IMR-90 (cell line): ENCODE data around the gene PARP14. TPM values are rescaled to one million over a fixed set of nuclear protein-coding genes. Genes with fewer than 3 reads are reported as not detected.

Source experiments
- ATAC-seq: fragments of 200-7000 bp; cut with Tn5 transposase; 2 replicates; pipeline ENCODE4 v1.9.1; 2020; ENCODE audit warnings: low read depth, mild to moderate bottlenecking, moderate library complexity
- BruUV-seq: library from RNA; stranded (reverse); fragments of 400-500 nt; replicated peaks from 2 replicates; lab custom pipeline; 2021; lab: Mats Ljungman, UMichigan
- CTCF ChIA-PET: fragments of 300-600 bp; formaldehyde crosslinking; extraction: SDS; loops from one replicate; lab custom pipeline; 2021; ENCODE audit warnings: antibody characterized with exemption; lab: Yijun Ruan, JAX
- POLR2A ChIA-PET: fragments of 300-600 bp; sonication (Branson Sonifier 250); formaldehyde crosslinking; loops from one replicate; lab custom pipeline; 2022; ENCODE audit warnings: antibody characterized with exemption; ENCODE audit not compliant: unreplicated experiment; lab: Charles Lee
- DNase-seq: peaks from one replicate; pipeline ENCODE4 v3.0.0; 2013
- H2AFZ ChIP-seq: replicated peaks from 2 replicates; pipeline ENCODE3; 2013; ENCODE audit warnings: low read length, mild to moderate bottlenecking; ENCODE audit not compliant: poor library complexity
- H2AK5ac ChIP-seq: 2 replicates; pipeline ENCODE4 v1.6.1; 2013; ENCODE audit warnings: low read depth, low read length, inconsistent platforms
- H2AK9ac ChIP-seq: replicated peaks from 2 replicates; pipeline ENCODE3; 2013; ENCODE audit warnings: mild to moderate bottlenecking, low read depth, low read length, moderate library complexity; ENCODE audit not compliant: poor library complexity
- H2BK120ac ChIP-seq: 2 replicates; pipeline ENCODE4 v1.6.1; 2013; ENCODE audit warnings: low read depth, low read length, inconsistent platforms
- H2BK15ac ChIP-seq: 3 replicates; pipeline ENCODE4 v1.6.1; 2013; ENCODE audit warnings: low read depth, low read length, inconsistent platforms
- H2BK20ac ChIP-seq: 2 replicates; pipeline ENCODE4 v1.6.1; 2013; ENCODE audit warnings: low read depth, mild to moderate bottlenecking, inconsistent platforms, low read length, moderate library complexity
- H2BK5ac ChIP-seq: 2 replicates; pipeline ENCODE4 v1.6.1; 2013; ENCODE audit warnings: mild to moderate bottlenecking, low read depth, low read length, inconsistent platforms; ENCODE audit not compliant: poor library complexity, severe bottlenecking
- H3K14ac ChIP-seq: replicated peaks from 2 replicates; pipeline ENCODE4 v1.6.1; 2013; ENCODE audit warnings: low read depth, low read length, inconsistent platforms
- H3K18ac ChIP-seq: 2 replicates; pipeline ENCODE4 v1.6.1; 2013; ENCODE audit warnings: low read depth, low read length, control low read depth
- H3K23ac ChIP-seq: 2 replicates; pipeline ENCODE4 v1.6.1; 2013; ENCODE audit warnings: low read depth, low read length, inconsistent platforms
- H3K27ac ChIP-seq: 2 replicates; pipeline ENCODE4 v1.5.1; 2013; ENCODE audit warnings: mild to moderate bottlenecking, control low read depth, low read length; ENCODE audit not compliant: insufficient read depth
- H3K27me3 ChIP-seq: 2 replicates; pipeline ENCODE4 v1.6.1; 2013; ENCODE audit warnings: low read length; ENCODE audit not compliant: control insufficient read depth, insufficient read depth
- H3K36me3 ChIP-seq: 2 replicates; pipeline ENCODE4 v1.6.1; 2013; ENCODE audit warnings: low read length, mixed read lengths; ENCODE audit not compliant: control insufficient read depth, insufficient read depth
- H3K4ac ChIP-seq: 2 replicates; pipeline ENCODE4 v1.6.1; 2013; ENCODE audit warnings: low read depth, low read length, inconsistent platforms
- H3K4me1 ChIP-seq: 2 replicates; pipeline ENCODE4 v1.6.1; 2013; ENCODE audit warnings: low read length, mixed read lengths; ENCODE audit not compliant: control insufficient read depth, insufficient read depth
- H3K4me2 ChIP-seq: 2 replicates; pipeline ENCODE4 v1.6.1; 2013; ENCODE audit warnings: low read depth, mild to moderate bottlenecking, control low read depth, low read length, moderate library complexity
- H3K4me3 ChIP-seq: 2 replicates; pipeline ENCODE4 v1.5.1; 2013; ENCODE audit warnings: low read depth, mild to moderate bottlenecking, control low read depth, low read length, moderate library complexity; ENCODE audit not compliant: insufficient read depth
- H3K56ac ChIP-seq: 2 replicates; pipeline ENCODE4 v1.6.1; 2013; ENCODE audit warnings: low read length, inconsistent platforms; ENCODE audit not compliant: insufficient read depth; ENCODE audit errors: extremely low read depth
- H3K79me1 ChIP-seq, 2 experiments: 2 replicates each; pipeline ENCODE4 v1.6.1; 2013; ENCODE audit warnings: low read length in 2 of 2, inconsistent platforms in 1 of 2, low read depth in 1 of 2
- H3K9ac ChIP-seq: 2 replicates; pipeline ENCODE4 v1.6.1; 2013; ENCODE audit warnings: low read depth, low read length, control low read depth
- H3K9me1 ChIP-seq: 2 replicates; pipeline ENCODE4 v1.6.1; 2013; ENCODE audit warnings: low read length, inconsistent platforms; ENCODE audit not compliant: insufficient read depth
- H3K9me3 ChIP-seq: 2 replicates; pipeline ENCODE4 v1.6.1; 2013; ENCODE audit warnings: low read length; ENCODE audit not compliant: control insufficient read depth, insufficient read depth
- H4K20me1 ChIP-seq: 2 replicates; pipeline ENCODE4 v1.6.1; 2013; ENCODE audit warnings: low read length, inconsistent platforms; ENCODE audit not compliant: insufficient read depth
- H4K5ac ChIP-seq: 2 replicates; pipeline ENCODE4 v1.6.1; 2013; ENCODE audit warnings: mild to moderate bottlenecking, low read depth, low read length, control low read depth
- H4K8ac ChIP-seq, 2 experiments: 2 replicates each; pipeline ENCODE4 v1.6.1; 2013; ENCODE audit warnings: low read depth in 2 of 2, low read length in 2 of 2, control low read depth in 1 of 2, inconsistent platforms in 1 of 2
- H4K91ac ChIP-seq: 2 replicates; pipeline ENCODE4 v1.6.1; 2013; ENCODE audit warnings: low read depth, low read length, inconsistent platforms; ENCODE audit not compliant: insufficient read depth
- CEBPB ChIP-seq: IDR thresholded peaks from 2 replicates; pipeline ENCODE4 v1.6.1; 2012; ENCODE audit warnings: low read depth, low read length, improper control_type of control experiment
- RAD21 ChIP-seq: IDR thresholded peaks from 2 replicates; pipeline ENCODE4 v1.6.1; 2012; ENCODE audit warnings: low read length, improper control_type of control experiment
- WGBS, 2 experiments: methylation state at CpG; one replicate each; pipeline versions ENCODE4 v1.1.5 to v1.1.7; 2013; ENCODE audit warnings: missing lambda C conversion rate in 2 of 2; ENCODE audit not compliant: insufficient read length in 1 of 2; ENCODE audit errors: extremely low coverage in 2 of 2; 5-methylcytosine and 5-hydroxymethylcytosine counted together
- dilution Hi-C: fragments of 300-500 bp; cut with HindIII; formaldehyde crosslinking; loops from one replicate; pipeline ENCODE4 v1.14.3; 2018; ENCODE audit warnings: low sequenced_read_pairs; ENCODE audit not compliant: unreplicated experiment
- in situ Hi-C: fragments of 300-500 bp; cut with MboI; formaldehyde crosslinking; loops from 3 replicates; pipeline ENCODE4 v1.14.3; 2019; ENCODE audit warnings: low sequenced_read_pairs, inconsistent platforms, mixed read lengths
- intact Hi-C: fragments of 100-400 bp; cut with micrococcal nuclease; formaldehyde crosslinking; loops from 2 replicates; pipeline ENCODE4 v1.10.0; 2022
- polyA plus RNA-seq, 3 experiments: library from polyadenylated mRNA; depleted of rRNA; stranded (reverse); fragments of >200 nt; gene quantifications; 2 replicates each; pipeline ENCODE4 v1.2.3, GENCODE V29; 2012; ENCODE audit warnings: low replicate concordance in 1 of 3
- total RNA-seq: library from RNA; depleted of rRNA; stranded (reverse); fragments of >200 nt; gene quantifications from 2 replicates; pipeline ENCODE4 v1.2.3, GENCODE V29; 2012

The PARP14 gene
- total and polyA plus RNA-seq, 2 of the 4 experiments (the other 2 are of a cell fraction) = 9.3 to 23.1 TPM

- ChIA-PET POLR2A (no interaction called here), CTCF (no interaction called here)
- H2AK9ac ChIP-seq = no peak overlapping the region
- H3K56ac ChIP-seq = no peak overlapping the region
- no peaks in the 10 kb centered on the region for H3K27me3 ChIP-seq
- no peaks in the 10 kb centered on the region for H3K79me1 ChIP-seq
- intact Hi-C loops (loop anchor here (10.0 kb wide), 1 partner anchor 105 kb away; the partner anchor contains the start of genes HSPBAP1 and SLC49A4), dilution Hi-C loops (no loop called here), in situ Hi-C loops (no loop called here)
- no peak overlapping the region for H3K4me2 ChIP-seq
- H3K9me3 ChIP-seq = no peaks in the 10 kb centered on the region
- no TSS peak for BruUV-seq
- no peak overlapping the region for H2BK15ac ChIP-seq
- no peak overlapping the region for H4K8ac ChIP-seq
- no peak overlapping the region for H2BK5ac ChIP-seq
- H3K27ac ChIP-seq = no peak overlapping the region
- no peaks in the 10 kb centered on the region for H4K20me1 ChIP-seq
- TF ChIP-seq CEBPB (peak; percentile 79), RAD21 (no peak)
- H3K4me1 ChIP-seq = no peaks in the 10 kb centered on the region
- no peak overlapping the region for H3K14ac ChIP-seq
- H2BK20ac ChIP-seq = no peak overlapping the region
- no peak overlapping the region for H4K5ac ChIP-seq
- H4K91ac ChIP-seq = no peak overlapping the region
- H3K4ac ChIP-seq = no peak overlapping the region
- H3K23ac ChIP-seq = no peak overlapping the region
- H3K36me3 ChIP-seq = peaks cover 18% of the 10 kb centered on the region
- no peak overlapping the region for H3K18ac ChIP-seq
- H2AK5ac ChIP-seq = no peak overlapping the region
- DNase-seq (peak; percentile 39), ATAC-seq (no peak)
- no peak overlapping the region for H2BK120ac ChIP-seq
- 88% methylated on average over 2 of the region's 2 CpGs; no CpG with 5 or more reads in 1 of the 2 experiments for WGBS, 2 experiments
- H3K9me1 ChIP-seq = peaks cover 11% of the 10 kb centered on the region; the same call in 1 of the 2 replicates
- no peak overlapping the region for H3K9ac ChIP-seq
- H3K4me3 ChIP-seq = no peak overlapping the region
- H2AFZ ChIP-seq = no peak overlapping the region
Observed at GRCh38 chr3:122689587-122689986, 8.9 kb downstream of the PARP14 start.
